B cell (primary cell): ENCODE results near the gene CAMK2B. TPM values are rescaled to one million over a fixed set of nuclear protein-coding genes. Genes with fewer than 3 reads are reported as not detected.

Experiments
- ATAC-seq: fragments of 200-7000 bp; cut with Tn5 transposase; one replicate; pipeline ENCODE4 v1.10.0; 2021; ENCODE audit warnings: low read depth, mild to moderate bottlenecking, moderate number of reproducible peaks, moderate library complexity
- CTCF ChIA-PET: fragments of 350-600 bp; sonication (Branson Sonifier 250); formaldehyde crosslinking; loops from one replicate; lab custom pipeline; 2021; ENCODE audit warnings: antibody characterized with exemption, inconsistent platforms; lab: Charles Lee
- POLR2A ChIA-PET: fragments of 350-600 bp; sonication (Branson Sonifier 250); formaldehyde crosslinking; loops from one replicate; lab custom pipeline; 2021; ENCODE audit warnings: antibody characterized with exemption; lab: Charles Lee
- DNase-seq: peaks from one replicate; pipeline ENCODE4 v3.0.0; 2013
- H2AFZ ChIP-seq: 2 replicates; pipeline ENCODE4 v1.6.1; 2012; ENCODE audit warnings: mild to moderate bottlenecking, low read depth, low read length; ENCODE audit not compliant: insufficient read depth, poor library complexity, severe bottlenecking
- H3K27ac ChIP-seq, 2 donors: 1 replicate in 1 of 2; 2 replicates in 1 of 2; pipeline ENCODE4 v1.5.1; 2012 to 2013; ENCODE audit warnings: low read length in 2 of 2, mild to moderate bottlenecking in 2 of 2, moderate library complexity in 1 of 2
- H3K27me3 ChIP-seq, 4 experiments: fragments of 200-600 bp in 1 of 4; sonication (generic) in 1 of 4; replicated peaks in 1 of 4; 1 replicate in 2 of 4; 2 replicates in 2 of 4; pipeline versions ENCODE4 v1.6.1 to v1.7.0; 2013 to 2016; ENCODE audit warnings: low read length in 3 of 4, mild to moderate bottlenecking in 2 of 4, mixed read lengths in 1 of 4, moderate library complexity in 1 of 4; ENCODE audit not compliant: insufficient read depth in 4 of 4, control insufficient read depth in 3 of 4; ENCODE audit errors: control extremely low read depth in 1 of 4
- H3K36me3 ChIP-seq, 2 experiments: replicated peaks in 1 of 2; 1 replicate in 1 of 2; 2 replicates in 1 of 2; pipeline versions ENCODE4 v1.6.1 to v1.7.1; 2013; ENCODE audit warnings: low read length in 1 of 2; ENCODE audit not compliant: insufficient read depth in 2 of 2, control insufficient read depth in 1 of 2; ENCODE audit errors: control extremely low read depth in 1 of 2, extremely low read depth in 1 of 2
- H3K4me1 ChIP-seq, 2 donors: fragments of 200-600 bp in 1 of 2; sonication (generic) in 1 of 2; 1 replicate in 1 of 2; 2 replicates in 1 of 2; pipeline versions ENCODE4 v1.5.1 to v1.6.1; 2013 to 2017; ENCODE audit warnings: low read length in 2 of 2; ENCODE audit not compliant: control insufficient read depth in 2 of 2, insufficient read depth in 2 of 2
- H3K4me2 ChIP-seq: replicated peaks from 2 replicates; pipeline ENCODE3; 2012; ENCODE audit warnings: mild to moderate bottlenecking, low read depth, low read length; ENCODE audit not compliant: poor library complexity, severe bottlenecking
- H3K4me3 ChIP-seq, 5 experiments: fragments of 200-600 bp in 1 of 5; sonication (generic) in 1 of 5; 1 replicate in 3 of 5; 2 replicates in 2 of 5; pipeline versions ENCODE4 v1.5.1 to v1.7.0; 2011 to 2016; ENCODE audit warnings: low read length in 4 of 5, mild to moderate bottlenecking in 4 of 5, low read depth in 2 of 5, control low read depth in 1 of 5, moderate library complexity in 1 of 5; ENCODE audit not compliant: insufficient read depth in 1 of 5; ENCODE audit errors: control extremely low read depth in 1 of 5, extremely low read depth in 1 of 5
- H3K79me2 ChIP-seq: fragments of 200-600 bp; sonication (generic); one replicate; pipeline ENCODE4 v1.6.0; 2016; ENCODE audit warnings: low read length; ENCODE audit not compliant: control insufficient read depth, insufficient read depth
- H3K9ac ChIP-seq: fragments of 200-600 bp; sonication (generic); 2 replicates; pipeline ENCODE4 v1.6.1; 2017; ENCODE audit warnings: mild to moderate bottlenecking, low read length, moderate library complexity
- H3K9me3 ChIP-seq, 3 donors: one replicate each; pipeline versions ENCODE4 v1.6.1 to v1.7.1; 2013; ENCODE audit warnings: low read length in 2 of 3; ENCODE audit not compliant: control insufficient read depth in 2 of 3, insufficient read depth in 1 of 3; ENCODE audit errors: control extremely low read depth in 1 of 3
- H4K20me1 ChIP-seq: 2 replicates; pipeline ENCODE4 v1.6.0; 2012; ENCODE audit warnings: mild to moderate bottlenecking, low read length; ENCODE audit not compliant: insufficient read depth, control insufficient read depth, poor library complexity, severe bottlenecking
- H3K27ac Mint-ChIP-seq: one replicate; pipeline ENCODE4 v1.8.0; 2021; ENCODE audit warnings: mixed read lengths
- H3K27me3 Mint-ChIP-seq: one replicate; pipeline ENCODE4 v1.8.0; 2021; ENCODE audit warnings: mixed read lengths
- H3K4me1 Mint-ChIP-seq: one replicate; pipeline ENCODE4 v1.8.0; 2021; ENCODE audit warnings: mixed read lengths
- H3K4me3 Mint-ChIP-seq: one replicate; pipeline ENCODE4 v1.8.0; 2021; ENCODE audit warnings: mixed read lengths
- H3K9me3 Mint-ChIP-seq: one replicate; pipeline ENCODE4 v1.8.0; 2022; ENCODE audit warnings: mixed read lengths; ENCODE audit not compliant: insufficient read depth
- CTCF ChIP-seq: fragments of 200-600 bp; IDR thresholded peaks from one replicate; pipeline ENCODE4 v1.8.0; 2022; ENCODE audit warnings: antibody characterized with exemption, mild to moderate bottlenecking
- EZH2 ChIP-seq: IDR thresholded peaks from 2 replicates; pipeline ENCODE4 v1.6.1; 2012; ENCODE audit warnings: borderline replicate concordance, low read depth, mild to moderate bottlenecking, moderate library complexity, low read length; ENCODE audit not compliant: insufficient read depth, poor library complexity, severe bottlenecking
- WGBS: methylation state at CpG from one replicate; pipeline ENCODE4 v1.1.5; 2013; ENCODE audit warnings: missing lambda C conversion rate; ENCODE audit not compliant: insufficient coverage; 5-methylcytosine and 5-hydroxymethylcytosine counted together
- intact Hi-C: fragments of 100-400 bp; cut with micrococcal nuclease; formaldehyde crosslinking; loops from one replicate; pipeline ENCODE4 v1.10.0; 2022
- polyA plus RNA-seq: library from polyadenylated mRNA; depleted of rRNA; stranded (reverse); fragments of >200 nt; gene quantifications from 2 replicates; pipeline ENCODE4 v1.2.3, GENCODE V29; 2012
- total RNA-seq, 2 donors: library from RNA; stranded (reverse); fragments of 120-200 nt in 1 of 2; gene quantifications; 1 replicate in 1 of 2; 2 replicates in 1 of 2; pipeline versions ENCODE4 v1.2.3 to v1.2.4, GENCODE V29; 2013 to 2022

Gene CAMK2B
- total and polyA plus RNA-seq, 2 donors (not counting 1 experiment from before 2014, with no cell fraction given), result 0.42 TPM; not detected in 1

- Mint-ChIP-seq H3K4me3 (no peak overlapping the region), H3K27ac (no peak overlapping the region), H3K4me1 (no peaks in the 10 kb centered on the region), H3K9me3 (no peaks in the 10 kb centered on the region), H3K27me3 (peaks cover 12% of the 10 kb centered on the region)
- H3K4me1 ChIP-seq, result no peaks in the 10 kb centered on the region
- no peaks in the 10 kb centered on the region for H4K20me1 ChIP-seq
- H3K27ac ChIP-seq, result no peak overlapping the region
- ChIA-PET CTCF (no interaction called here), POLR2A (no interaction called here)
- no peaks in the 10 kb centered on the region for H3K9me3 ChIP-seq
- no peak for ATAC-seq
- 83% methylated on average over 17 of the region's 17 CpGs for WGBS
- no peak overlapping the region for H2AFZ ChIP-seq
- no peak overlapping the region for H3K4me3 ChIP-seq
- H3K79me2 ChIP-seq, result no peaks in the 10 kb centered on the region
- H3K4me2 ChIP-seq, result no peak overlapping the region
- no peak for TF ChIP-seq CTCF
- TF ChIP-seq EZH2, result no peak
- intact Hi-C loops, result no loop called here
- H3K36me3 ChIP-seq, result no peaks in the 10 kb centered on the region
- DNase-seq, result no peak
- no peak overlapping the region for H3K9ac ChIP-seq
- peaks cover 0 to 6% (median 0%) of the 10 kb centered on the region in 4 experiments for H3K27me3 ChIP-seq
Measured at GRCh38 chr7:44226396-44226753, 99.0 kb downstream of the CAMK2B start.

- ChIA-PET CTCF (no interaction called here), POLR2A (interaction anchor here (0.6 kb wide), 1 partner anchor 330 kb away, joined by 6 read pairs; no protein-coding TSS in a partner anchor)
- Mint-ChIP-seq H3K9me3 (no peaks in the 10 kb centered on the region), H3K27ac (no peak overlapping the region), H3K27me3 (peaks cover 12% of the 10 kb centered on the region), H3K4me3 (no peak overlapping the region), H3K4me1 (no peaks in the 10 kb centered on the region)
- no peak for TF ChIP-seq EZH2
- no peak for TF ChIP-seq CTCF
- Histone ChIP-seq H3K4me1 (no peaks in the 10 kb centered on the region), H2AFZ (no peak overlapping the region), H3K9ac (no peak overlapping the region), H3K9me3 (no peaks in the 10 kb centered on the region), H4K20me1 (no peaks in the 10 kb centered on the region), H3K36me3 (no peaks in the 10 kb centered on the region), H3K4me3 (no peak overlapping the region), H3K4me2 (no peak overlapping the region), H3K79me2 (no peaks in the 10 kb centered on the region), H3K27ac (no peak overlapping the region), H3K27me3 (peaks cover 0 to 6% (median 0%) of the 10 kb centered on the region in 4 experiments)
- WGBS, result 83% methylated on average over 26 of the region's 26 CpGs
- ATAC-seq, result no peak
- DNase-seq, result no peak
- intact Hi-C loops, result no loop called here
Measured at GRCh38 chr7:44225566-44226395, 99.6 kb downstream of the CAMK2B start.
